SJSA1 (cell line): Measurements from ENCODE around the gene UNC13C. TPM values are rescaled to one million over a fixed set of nuclear protein-coding genes. Genes with fewer than 3 reads are reported as not detected.

ENCODE experiments used
- DNase-seq, 2 experiments: peaks; one replicate each; pipeline ENCODE4 v3.0.0-alpha.2; 2015 to 2020; ENCODE audit warnings: low spot score in 2 of 2, low read depth in 1 of 2
- H3K27ac ChIP-seq: fragments of 250-450 bp; sonication (Bioruptor Pico); 2 replicates; pipeline ENCODE4 v1.5.1; 2020; ENCODE audit warnings: mild to moderate bottlenecking, moderate library complexity
- H3K27me3 ChIP-seq: fragments of 250-450 bp; sonication (Bioruptor Pico); replicated peaks from 2 replicates; pipeline ENCODE4 v1.5.1; 2020; ENCODE audit warnings: mild to moderate bottlenecking, moderate library complexity
- H3K36me3 ChIP-seq: fragments of 250-450 bp; sonication (Bioruptor Pico); 2 replicates; pipeline ENCODE4 v1.5.1; 2020; ENCODE audit warnings: mild to moderate bottlenecking
- H3K4me1 ChIP-seq: fragments of 250-450 bp; sonication (Bioruptor Pico); replicated peaks from 2 replicates; pipeline ENCODE4 v1.6.1; 2021; ENCODE audit warnings: mild to moderate bottlenecking
- H3K4me3 ChIP-seq: fragments of 250-450 bp; sonication (Bioruptor Pico); 2 replicates; pipeline ENCODE4 v1.5.1; 2020; ENCODE audit warnings: mild to moderate bottlenecking
- H3K9me3 ChIP-seq: fragments of 250-450 bp; sonication (Bioruptor Pico); replicated peaks from 2 replicates; pipeline ENCODE4 v1.5.1; 2020; ENCODE audit warnings: mild to moderate bottlenecking
- total RNA-seq: library from RNA; depleted of rRNA; stranded (reverse); fragments of >200 nt; shearing (Covaris generic); gene quantifications from 2 replicates; pipeline ENCODE4 v1.2.3, GENCODE V29; 2014

Gene UNC13C
- total RNA-seq, 1 experiment from 2014 or later = not detected

DNA sequence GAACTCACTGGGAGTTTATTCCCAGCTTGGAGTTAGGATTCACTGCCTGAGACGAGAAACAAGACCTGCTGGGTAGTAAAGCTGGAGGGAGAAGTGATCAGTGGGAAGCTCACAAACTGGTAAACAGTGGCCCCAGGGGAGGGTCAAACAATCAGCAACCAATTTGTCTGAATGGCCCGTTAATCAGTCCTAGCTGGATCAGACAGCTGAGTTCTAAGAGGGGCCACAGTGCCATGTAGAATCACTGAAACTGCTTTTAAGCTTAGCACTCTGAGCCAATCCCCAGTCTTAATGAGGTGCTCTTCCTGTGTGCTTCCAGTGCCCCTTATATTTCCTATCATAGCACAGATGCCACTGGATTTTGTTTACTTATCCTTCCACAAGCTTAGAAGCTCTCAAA is 626.8 kb downstream of the UNC13C start:
- no peaks in the 10 kb centered on the region for H3K9me3 ChIP-seq
- H3K4me1 ChIP-seq = no peaks in the 10 kb centered on the region
- H3K27me3 ChIP-seq = no peaks in the 10 kb centered on the region
- no peaks in the 10 kb centered on the region for H3K36me3 ChIP-seq
- no peak overlapping the region for H3K4me3 ChIP-seq
- H3K27ac ChIP-seq = no peak overlapping the region
- no peak for DNase-seq

DNA sequence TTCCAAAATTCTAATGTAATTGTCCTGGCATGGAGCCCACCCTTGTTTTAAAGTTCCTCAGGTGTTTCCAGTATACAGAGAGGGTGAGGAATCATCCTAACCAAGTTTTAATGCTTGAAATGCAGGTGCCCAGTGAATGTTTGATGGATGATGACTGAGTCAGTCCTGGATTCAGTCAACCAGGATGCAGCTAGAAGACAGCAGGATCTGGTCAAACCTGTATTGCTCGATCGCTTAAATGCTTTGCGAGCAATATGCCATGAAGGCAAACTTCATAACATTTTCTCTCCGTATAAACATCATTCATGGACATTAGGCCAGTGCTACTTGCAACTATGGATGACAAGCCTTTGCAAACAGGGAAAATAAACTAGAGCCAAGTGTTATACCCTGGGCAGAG is 627.3 kb downstream of the UNC13C start:
- Histone ChIP-seq H3K4me1 (no peaks in the 10 kb centered on the region), H3K27ac (no peak overlapping the region), H3K9me3 (no peaks in the 10 kb centered on the region), H3K4me3 (no peak overlapping the region), H3K27me3 (no peaks in the 10 kb centered on the region), H3K36me3 (no peaks in the 10 kb centered on the region)
- no peak for DNase-seq

GRCh38 chr15:54608876-54609835 is 630.9 kb downstream of the UNC13C start:
- no peak overlapping the region for H3K27ac ChIP-seq
- H3K27me3 ChIP-seq = no peaks in the 10 kb centered on the region
- H3K36me3 ChIP-seq = no peaks in the 10 kb centered on the region
- H3K4me3 ChIP-seq = no peak overlapping the region
- H3K9me3 ChIP-seq = no peaks in the 10 kb centered on the region
- no peaks in the 10 kb centered on the region for H3K4me1 ChIP-seq
- no peak for DNase-seq

DNA sequence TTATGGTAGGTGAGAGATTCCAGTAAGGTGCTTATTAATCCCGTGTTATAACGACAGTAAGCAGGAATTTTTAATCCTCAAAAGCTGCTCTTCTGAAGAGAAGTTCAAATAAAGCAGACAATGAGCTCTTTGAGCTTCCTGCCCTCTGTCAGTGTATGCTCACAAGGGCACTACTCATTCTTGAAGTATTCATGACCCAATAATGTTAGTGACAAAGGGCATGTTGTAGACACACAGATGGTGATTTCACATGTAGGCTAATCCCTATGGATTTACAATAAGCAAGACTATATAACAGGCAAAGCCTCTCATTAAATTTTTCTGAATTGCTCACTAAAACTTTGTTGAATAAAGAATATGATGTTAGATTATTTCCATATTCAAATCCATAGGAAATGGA is 639.9 kb downstream of the UNC13C start:
- Histone ChIP-seq H3K27me3 (no peaks in the 10 kb centered on the region), H3K4me3 (no peak overlapping the region), H3K36me3 (no peaks in the 10 kb centered on the region), H3K27ac (no peak overlapping the region), H3K9me3 (no peaks in the 10 kb centered on the region; the same call in 1 of the 2 replicates), H3K4me1 (no peaks in the 10 kb centered on the region)
- no peak for DNase-seq

DNA sequence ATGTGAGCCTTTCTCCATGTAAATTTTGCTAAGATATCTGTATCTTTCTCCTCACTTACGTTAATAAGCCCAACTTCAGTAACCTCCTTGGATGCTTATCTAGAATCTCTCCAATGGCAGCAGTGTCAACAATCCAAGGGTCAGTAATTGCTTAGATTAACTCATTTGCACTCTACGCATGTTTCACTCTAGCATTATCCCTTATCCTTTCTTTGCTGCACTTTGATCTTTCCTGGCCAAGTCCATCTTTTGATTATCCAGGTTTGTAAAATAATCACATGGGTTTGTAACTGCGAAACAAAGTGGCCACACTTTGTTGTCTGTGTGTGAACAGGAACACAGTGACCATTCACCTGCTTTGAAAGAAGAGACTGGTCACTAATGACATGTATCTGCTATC is 640.9 kb downstream of the UNC13C start:
- no peak for DNase-seq
- Histone ChIP-seq H3K36me3 (no peaks in the 10 kb centered on the region), H3K27ac (no peak overlapping the region), H3K4me1 (no peaks in the 10 kb centered on the region), H3K27me3 (no peaks in the 10 kb centered on the region), H3K4me3 (no peak overlapping the region), H3K9me3 (no peaks in the 10 kb centered on the region; the same call in 1 of the 2 replicates)

GRCh38 chr15:54620916-54621315 is 642.7 kb downstream of the UNC13C start:
- Histone ChIP-seq H3K27me3 (no peaks in the 10 kb centered on the region), H3K9me3 (no peaks in the 10 kb centered on the region), H3K4me1 (no peaks in the 10 kb centered on the region), H3K27ac (no peak overlapping the region), H3K4me3 (no peak overlapping the region), H3K36me3 (no peaks in the 10 kb centered on the region)
- DNase-seq = no peak

GRCh38 chr15:54636147-54636546 is 657.9 kb downstream of the UNC13C start:
- H3K27me3 ChIP-seq = no peaks in the 10 kb centered on the region
- H3K27ac ChIP-seq = no peak overlapping the region
- H3K9me3 ChIP-seq = no peaks in the 10 kb centered on the region
- no peaks in the 10 kb centered on the region for H3K4me1 ChIP-seq
- DNase-seq = no peak
- no peaks in the 10 kb centered on the region for H3K36me3 ChIP-seq
- H3K4me3 ChIP-seq = no peak overlapping the region

GRCh38 chr15:54638666-54639065 is 660.4 kb downstream of the UNC13C start:
- H3K9me3 ChIP-seq = no peaks in the 10 kb centered on the region
- H3K4me1 ChIP-seq = no peaks in the 10 kb centered on the region
- no peak overlapping the region for H3K27ac ChIP-seq
- no peaks in the 10 kb centered on the region for H3K27me3 ChIP-seq
- no peak for DNase-seq
- H3K4me3 ChIP-seq = no peak overlapping the region
- H3K36me3 ChIP-seq = no peaks in the 10 kb centered on the region

GRCh38 chr15:54640873-54641272 is 662.6 kb downstream of the UNC13C start:
- Histone ChIP-seq H3K36me3 (no peaks in the 10 kb centered on the region), H3K9me3 (no peaks in the 10 kb centered on the region; the same call in 1 of the 2 replicates), H3K27ac (no peak overlapping the region), H3K27me3 (no peaks in the 10 kb centered on the region), H3K4me1 (no peaks in the 10 kb centered on the region), H3K4me3 (no peak overlapping the region)
- no peak for DNase-seq

GRCh38 chr15:54644796-54645195 is 666.6 kb downstream of the UNC13C start:
- Histone ChIP-seq H3K4me1 (no peaks in the 10 kb centered on the region), H3K9me3 (peaks cover 1% of the 10 kb centered on the region), H3K27me3 (no peaks in the 10 kb centered on the region), H3K36me3 (no peaks in the 10 kb centered on the region), H3K27ac (no peak overlapping the region), H3K4me3 (no peak overlapping the region)
- DNase-seq = no peak

- no peaks in the 10 kb centered on the region for H3K27me3 ChIP-seq
- no peaks in the 10 kb centered on the region; the same call in 1 of the 2 replicates for H3K9me3 ChIP-seq
- DNase-seq = no peak
- no peaks in the 10 kb centered on the region for H3K36me3 ChIP-seq
- H3K4me1 ChIP-seq = no peaks in the 10 kb centered on the region
- H3K4me3 ChIP-seq = no peak overlapping the region
- no peak overlapping the region for H3K27ac ChIP-seq
Observed at GRCh38 chr15:54659646-54660045, 681.4 kb downstream of the UNC13C start.

DNA sequence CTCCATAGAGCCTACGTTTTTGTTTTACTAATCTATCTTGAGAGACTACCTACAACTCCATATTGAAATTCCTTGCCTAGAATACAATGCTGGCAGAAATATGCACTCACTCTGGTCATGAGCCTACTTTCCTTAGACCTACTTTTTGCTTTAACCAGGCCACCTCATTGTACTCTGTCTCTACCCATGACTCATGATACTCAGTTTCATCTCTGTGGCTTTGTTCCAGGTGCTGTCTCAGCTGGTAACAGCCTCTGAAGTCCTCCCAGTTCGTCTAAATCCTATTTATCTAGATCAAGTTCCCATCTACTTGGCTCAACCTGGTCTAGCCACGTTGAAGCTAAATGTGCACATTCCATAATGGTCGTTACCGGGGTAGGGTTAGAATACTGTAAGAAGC is 682.1 kb downstream of the UNC13C start:
- DNase-seq = no peak
- Histone ChIP-seq H3K27me3 (no peaks in the 10 kb centered on the region), H3K36me3 (no peaks in the 10 kb centered on the region), H3K4me3 (no peak overlapping the region), H3K27ac (no peak overlapping the region), H3K9me3 (no peaks in the 10 kb centered on the region; the same call in 1 of the 2 replicates), H3K4me1 (no peaks in the 10 kb centered on the region)

DNA sequence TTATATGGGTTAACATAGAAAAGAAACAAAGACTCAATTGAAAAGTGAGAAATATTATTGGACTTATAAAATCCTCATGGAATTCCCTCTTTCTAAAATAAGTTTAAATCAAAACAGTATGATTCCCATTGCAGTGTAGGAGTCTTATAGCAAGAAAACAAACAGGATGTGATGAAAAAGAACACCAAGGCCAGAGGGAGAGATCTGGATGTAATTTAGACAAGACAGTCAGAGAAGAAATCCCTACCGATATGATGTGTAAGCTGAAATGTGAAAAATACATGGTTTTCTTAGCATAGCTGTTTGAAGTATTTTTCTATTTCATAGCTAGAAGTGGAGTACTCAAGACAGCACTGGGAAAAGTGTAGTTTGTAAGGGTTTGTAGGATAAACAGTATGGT is 697.0 kb downstream of the UNC13C start:
- H3K9me3 ChIP-seq = 0 out of 2 replicates have a peak, but pooled peaks cover 2% of the 10 kb centered on the region
- no peaks in the 10 kb centered on the region for H3K4me1 ChIP-seq
- H3K36me3 ChIP-seq = no peaks in the 10 kb centered on the region
- no peaks in the 10 kb centered on the region for H3K27me3 ChIP-seq
- no peak overlapping the region for H3K4me3 ChIP-seq
- no peak for DNase-seq
- no peak overlapping the region for H3K27ac ChIP-seq

DNA sequence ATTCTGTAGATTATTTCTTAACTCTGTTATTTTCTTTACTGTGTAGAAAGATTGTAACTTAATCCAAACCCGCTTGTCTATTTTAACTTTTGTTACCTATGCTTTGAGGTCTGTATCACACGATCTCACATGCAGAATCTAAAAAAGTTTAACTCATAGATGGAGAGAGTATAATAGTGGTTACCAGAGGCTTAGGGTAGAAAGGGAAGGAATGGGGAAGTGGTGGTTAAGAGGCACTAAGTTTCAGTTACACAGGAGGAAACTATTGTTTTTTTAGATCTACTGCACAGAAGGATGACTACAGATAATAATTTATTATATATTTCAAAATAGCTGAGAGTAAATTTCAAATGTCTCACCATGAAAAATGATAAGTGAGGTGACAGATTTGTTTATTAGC is 703.3 kb downstream of the UNC13C start:
- H3K9me3 ChIP-seq = no peaks in the 10 kb centered on the region
- DNase-seq = no peak
- H3K36me3 ChIP-seq = no peaks in the 10 kb centered on the region
- H3K27ac ChIP-seq = no peak overlapping the region
- no peaks in the 10 kb centered on the region for H3K27me3 ChIP-seq
- no peaks in the 10 kb centered on the region for H3K4me1 ChIP-seq
- no peak overlapping the region for H3K4me3 ChIP-seq
